Heart right ventricle (tissue), 16 donors: ENCODE measurements around the gene ROCK2. TPM values are rescaled to one million over a fixed set of nuclear protein-coding genes. Genes with fewer than 3 reads are reported as not detected.

ENCODE experiments used
- ATAC-seq, 8 donors: fragments of 200-7000 bp; cut with Tn5 transposase; one replicate each; pipeline ENCODE4 v1.9.1; 2020; ENCODE audit warnings: mild to moderate bottlenecking in 8 of 8, moderate library complexity in 8 of 8, moderate number of reproducible peaks in 1 of 8
- DNase-seq, 2 donors: peaks; one replicate each; pipeline ENCODE4 v3.0.0-alpha.2; 2020
- H3K27ac ChIP-seq, 10 donors: fragments of 200-600 bp; sonication (generic) in 2 of 10; one replicate each; pipeline versions ENCODE4 v1.5.0 to v1.8.0; 2020 to 2022; ENCODE audit warnings: mild to moderate bottlenecking in 3 of 10
- H3K27me3 ChIP-seq, 7 donors: fragments of 200-600 bp; one replicate each; pipeline ENCODE4 v1.8.0; 2021 to 2022; ENCODE audit warnings: mild to moderate bottlenecking in 2 of 7
- H3K36me3 ChIP-seq, 9 donors: fragments of 200-600 bp; sonication (generic) in 1 of 9; one replicate each; pipeline versions ENCODE4 v1.5.0 to v1.8.0; 2020 to 2022; ENCODE audit warnings: mild to moderate bottlenecking in 2 of 9
- H3K4me1 ChIP-seq, 9 donors: fragments of 200-600 bp; sonication (generic) in 1 of 9; one replicate each; pipeline versions ENCODE4 v1.5.0 to v1.8.0; 2020 to 2022; ENCODE audit warnings: mild to moderate bottlenecking in 4 of 9
- H3K4me3 ChIP-seq, 10 donors: fragments of 200-600 bp; sonication (generic) in 2 of 10; one replicate each; pipeline versions ENCODE4 v1.5.0 to v1.8.0; 2020 to 2022; ENCODE audit warnings: mild to moderate bottlenecking in 7 of 10, moderate library complexity in 2 of 10
- H3K9me3 ChIP-seq, 11 donors: fragments of 200-600 bp in 10 of 11; sonication (generic) in 2 of 11; one replicate each; pipeline versions ENCODE4 v1.5.0 to v1.8.0; 2013 to 2022; ENCODE audit warnings: mild to moderate bottlenecking in 2 of 11, control low read depth in 1 of 11, moderate library complexity in 1 of 11
- WGBS, 2 donors: extraction: QIAGEN DNeasy Blood & Tissue Kit; methylation state at CpG; one replicate each; pipeline ENCODE4 v1.1.7; 2013; ENCODE audit warnings: inconsistent platforms in 1 of 2; 5-methylcytosine and 5-hydroxymethylcytosine counted together
- intact Hi-C, 10 donors: fragments of 100-400 bp; cut with DNase I; formaldehyde crosslinking; loops; one replicate each; pipeline versions ENCODE4 v1.11.1 to v1.14.2; 2022
- polyA plus RNA-seq, 2 donors: library from polyadenylated mRNA; stranded (reverse); fragments of 200-250 nt; gene quantifications; one replicate each; pipeline ENCODE4 v1.2.3, GENCODE V29; 2013
- total RNA-seq, 10 donors: library from RNA; stranded (reverse); fragmentation: NEBNext Ultra II Directional in 3 of 10; extraction: Animal tissue kit (Norgen Biotek cat#: 25700) in 3 of 10; gene quantifications; one replicate each; pipeline versions ENCODE4 v1.2.1 to v1.2.4, GENCODE V29; 2021 to 2023
- TF ChIP-seq, protein P1 (sequence below), 9 donors: fragments of 200-600 bp; sonication (generic) in 2 of 9; IDR thresholded peaks; one replicate each; pipeline versions ENCODE4 v1.5.0 to v1.8.0; 2021 to 2022; ENCODE audit warnings: antibody characterized with exemption in 9 of 9, mild to moderate bottlenecking in 5 of 9, moderate library complexity in 1 of 9
- donor health status: Arrhythmogenic right ventricular cardiomyopathy.
- donor health status: ischemic (EF 13 %, LVEDD 7.1; RV severe dilation, severe dysfunction).
- donor health status: healthy with polysubstance abuse.
- donor health status: DM: no; HTN: yes; CAD: no.
- donor health status: DM: no; HTN: no; CAD: no.
- donor health status: ischemic (EF 25% LVEDD 6.9; RV normal size, moderate dysfunction).
- donor health status: ischemic (EF 25% LVEDD 5.7; RV mildly dilated, moderate dysfunction).
- donor health status: healthy.
- donor health status: DM: yes; HTN: yes; CAD: no.
- donor health status: Ischemic cardiomyopathy.
- donor health status: ischemic (EF 35%, LVEDD 5.7; RV mildly dilated, moderate dysfunction).
- donor health status: nonischemic (EF 11% LVEDD 7.7; RV severe dilation, severe dysfunction).
- donor health status: DM: yes; HTN: yes; CAD: no.
- donor health status: PGD.
- donor health status: ischemic (EF 29% LVEDD 5.4; RV normal size, mild dysfunction).
- donor health status: nonischemic (EF 23%, LVEDD 6.1; RV moderate dilation, normal function).

Gene ROCK2
- total and polyA plus RNA-seq, 12 donors, result 6.9 to 51.8 (median 36.5) TPM

DNA sequence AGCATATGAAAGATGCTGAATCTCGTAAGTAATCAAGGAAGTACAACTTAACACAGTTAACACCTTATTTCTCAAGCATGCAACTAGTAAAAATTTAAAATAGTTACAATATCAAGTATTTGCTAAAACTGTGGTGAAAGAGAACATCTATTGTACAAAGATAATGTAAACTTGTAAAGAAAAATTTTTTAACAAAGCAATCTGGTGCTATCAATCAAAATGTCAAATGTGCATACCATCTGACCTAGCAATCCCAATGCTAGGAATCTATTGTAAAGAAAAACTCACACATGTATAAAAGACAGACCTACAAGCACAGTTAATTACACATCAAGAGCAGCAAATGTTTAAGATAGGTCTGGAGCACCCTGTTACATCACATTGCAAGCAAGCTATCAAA is 99.1 kb downstream of the ROCK2 start:
- Histone ChIP-seq H3K36me3 (peaks cover 0 to 38% (median 0%) of the 10 kb centered on the region in 9 donors), H3K27ac (no peak overlapping the region), H3K9me3 (peaks cover 0 to 2% (median 0%) of the 10 kb centered on the region in 11 donors), H3K27me3 (no peaks in the 10 kb centered on the region), H3K4me3 (no peak overlapping the region), H3K4me1 (peaks cover 0 to 4% (median 0%) of the 10 kb centered on the region in 9 donors)
- TF ChIP-seq, protein P1, sequence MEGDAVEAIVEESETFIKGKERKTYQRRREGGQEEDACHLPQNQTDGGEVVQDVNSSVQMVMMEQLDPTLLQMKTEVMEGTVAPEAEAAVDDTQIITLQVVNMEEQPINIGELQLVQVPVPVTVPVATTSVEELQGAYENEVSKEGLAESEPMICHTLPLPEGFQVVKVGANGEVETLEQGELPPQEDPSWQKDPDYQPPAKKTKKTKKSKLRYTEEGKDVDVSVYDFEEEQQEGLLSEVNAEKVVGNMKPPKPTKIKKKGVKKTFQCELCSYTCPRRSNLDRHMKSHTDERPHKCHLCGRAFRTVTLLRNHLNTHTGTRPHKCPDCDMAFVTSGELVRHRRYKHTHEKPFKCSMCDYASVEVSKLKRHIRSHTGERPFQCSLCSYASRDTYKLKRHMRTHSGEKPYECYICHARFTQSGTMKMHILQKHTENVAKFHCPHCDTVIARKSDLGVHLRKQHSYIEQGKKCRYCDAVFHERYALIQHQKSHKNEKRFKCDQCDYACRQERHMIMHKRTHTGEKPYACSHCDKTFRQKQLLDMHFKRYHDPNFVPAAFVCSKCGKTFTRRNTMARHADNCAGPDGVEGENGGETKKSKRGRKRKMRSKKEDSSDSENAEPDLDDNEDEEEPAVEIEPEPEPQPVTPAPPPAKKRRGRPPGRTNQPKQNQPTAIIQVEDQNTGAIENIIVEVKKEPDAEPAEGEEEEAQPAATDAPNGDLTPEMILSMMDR (IDR thresholded peaks at IDR 0.05), result no peak
- DNase-seq (no peak), ATAC-seq (no peak)
- 96 to 98% methylated on average over 1 of the region's 1 CpG for WGBS, 2 donors
- intact Hi-C loops, result loop anchor here in 2 of 10 donors (10.0 kb wide), 1 partner anchor 99 kb away; the partner anchor contains the start of gene ROCK2 (in 2 of the 2)

DNA sequence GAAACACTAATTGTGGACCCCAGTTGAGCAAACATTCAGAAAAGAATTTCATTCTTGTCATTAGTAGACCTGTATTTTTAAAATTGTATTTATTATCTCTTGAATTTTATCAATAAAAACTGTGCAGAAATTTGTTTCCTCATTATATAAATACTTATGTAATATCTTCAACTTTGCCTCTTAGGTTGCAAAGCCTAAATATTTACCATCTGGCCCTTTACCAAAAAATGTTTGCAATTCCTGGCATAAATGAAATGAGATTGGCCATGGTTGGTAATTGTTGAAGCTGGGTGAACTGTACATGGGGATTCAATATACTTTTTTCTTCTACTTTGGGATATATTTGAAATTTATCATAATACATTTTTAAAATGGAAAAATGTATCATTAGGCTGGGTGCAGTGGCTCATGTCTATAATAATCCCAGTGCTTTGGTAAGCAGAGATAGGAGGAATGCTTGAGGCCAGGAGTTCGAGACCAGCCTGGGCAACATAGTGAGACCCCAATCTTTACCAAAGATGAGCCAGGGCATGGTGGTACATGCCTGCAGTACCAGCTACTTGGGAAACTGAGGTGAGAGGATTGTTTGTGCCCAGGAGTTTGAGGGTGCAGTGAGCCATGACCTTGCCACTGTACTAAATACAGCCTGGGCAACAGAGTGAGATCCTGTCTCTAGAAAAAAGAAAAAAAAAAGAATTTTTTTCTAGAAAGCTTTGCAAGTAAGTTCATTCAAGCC is 100.2 kb downstream of the ROCK2 start:
- DNase-seq, result no peak
- Histone ChIP-seq H3K4me1 (peaks cover 0 to 9% (median 0%) of the 10 kb centered on the region in 9 donors), H3K27ac (no peak overlapping the region), H3K9me3 (peaks cover 0 to 6% (median 0%) of the 10 kb centered on the region in 11 donors), H3K36me3 (peaks cover 0 to 34% (median 0%) of the 10 kb centered on the region in 9 donors), H3K4me3 (no peak overlapping the region), H3K27me3 (no peaks in the 10 kb centered on the region)
- 96 to 100% methylated on average over 1 of the region's 1 CpG for WGBS, 2 donors
- intact Hi-C loops, result loop anchor here in 3 of 10 donors (5.0 to 10.0 kb wide), 3 partner anchors 48 to 101 kb away; partner anchors contain the start of gene ROCK2 (in 3 of the 3)
- no peak for ATAC-seq
- TF ChIP-seq, protein P1 (IDR thresholded peaks at IDR 0.05), result no peak

DNA sequence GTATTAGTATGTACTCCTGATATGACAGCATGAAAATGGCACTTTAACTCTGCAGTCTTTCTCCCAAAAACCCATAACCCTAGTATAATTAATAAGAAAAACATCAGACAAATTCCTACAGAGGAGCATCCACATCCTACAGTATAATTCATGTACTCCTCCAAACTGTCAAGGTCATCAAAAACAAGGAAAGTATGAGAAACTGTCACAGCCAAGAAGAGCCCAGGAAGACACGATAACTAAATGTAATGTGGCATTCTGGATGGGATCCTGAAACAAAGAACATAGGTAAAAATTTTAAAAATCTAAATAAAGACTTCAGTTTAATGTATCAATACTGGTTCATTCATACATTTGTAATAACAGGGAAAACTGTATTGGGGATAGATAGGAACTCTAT is 100.9 kb downstream of the ROCK2 start:
- H3K4me1 ChIP-seq, result peaks cover 0 to 9% (median 0%) of the 10 kb centered on the region in 9 donors
- no peak overlapping the region for H3K4me3 ChIP-seq
- H3K27me3 ChIP-seq, result no peaks in the 10 kb centered on the region
- WGBS, 2 donors, result 86 to 95% methylated on average over 1 of the region's 1 CpG
- DNase-seq (no peak), ATAC-seq (no peak)
- TF ChIP-seq, protein P1 (IDR thresholded peaks at IDR 0.05), result no peak
- intact Hi-C loops, result loop anchor here in 3 of 10 donors (5.0 to 10.0 kb wide), 3 partner anchors 49 to 101 kb away; partner anchors contain the start of gene ROCK2 (in 3 of the 3)
- peaks cover 0 to 6% (median 0%) of the 10 kb centered on the region in 11 donors for H3K9me3 ChIP-seq
- no peak overlapping the region for H3K27ac ChIP-seq
- peaks cover 0 to 26% (median 0%) of the 10 kb centered on the region in 9 donors for H3K36me3 ChIP-seq

DNA sequence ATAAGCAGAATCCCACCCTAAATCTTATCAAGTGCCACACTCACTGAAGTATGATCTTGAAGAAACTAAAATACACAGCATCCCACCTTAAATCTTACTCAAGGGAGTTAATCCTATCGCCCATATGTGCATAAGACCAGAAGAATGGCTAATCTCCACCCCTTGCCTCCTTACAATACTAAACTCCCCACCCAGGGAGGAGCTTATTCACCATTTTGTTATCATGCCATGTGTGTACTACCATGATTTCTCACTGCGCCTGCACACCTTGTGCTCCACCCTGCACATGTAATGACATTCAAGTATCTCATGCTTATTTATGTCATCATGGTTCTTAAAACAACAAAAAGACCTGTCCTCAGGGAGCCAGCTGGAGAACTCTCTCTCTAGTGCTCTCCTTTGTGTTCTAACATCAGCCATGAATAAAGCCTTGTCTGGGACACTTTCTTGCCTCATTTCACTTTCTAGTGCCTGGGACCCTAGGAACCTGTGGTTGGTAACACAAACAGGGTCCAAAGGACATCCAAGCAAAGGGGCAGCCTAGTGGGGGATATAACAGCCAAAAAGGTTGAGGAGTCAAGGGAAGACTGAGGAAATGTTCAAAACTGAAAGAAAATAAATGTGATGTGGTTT is 101.8 kb downstream of the ROCK2 start:
- Histone ChIP-seq H3K4me1 (peaks cover 0 to 9% (median 0%) of the 10 kb centered on the region in 9 donors), H3K36me3 (peaks cover 0 to 18% (median 0%) of the 10 kb centered on the region in 9 donors), H3K27me3 (no peaks in the 10 kb centered on the region), H3K4me3 (no peak overlapping the region), H3K27ac (no peak overlapping the region), H3K9me3 (peaks cover 0 to 6% (median 0%) of the 10 kb centered on the region in 11 donors)
- DNase-seq (no peak), ATAC-seq (no peak)
- intact Hi-C loops, result loop anchor here in 3 of 10 donors (5.0 to 10.0 kb wide), 3 partner anchors 50 to 102 kb away; partner anchors contain the start of gene ROCK2 (in 3 of the 3)
- TF ChIP-seq, protein P1 (IDR thresholded peaks at IDR 0.05), result no peak
- 95 to 96% methylated on average over 2 of the region's 2 CpGs for WGBS, 2 donors
